ENCODE results near the gene EEFSEC. TPM values are rescaled to one million over a fixed set of nuclear protein-coding genes. Genes with fewer than 3 reads are reported as not detected.

Gene EEFSEC
- total RNA-seq, 2 experiments from 2014 or later = 17.7 to 25.3 TPM

- Histone ChIP-seq H4K20me1 (ENCODE audit: insufficient read depth, low read length) (no peaks in the 10 kb centered on the region), H3K9me2 (ENCODE audit: insufficient read depth, low read length) (no peaks in the 10 kb centered on the region), H3K4me2 (ENCODE audit: low read length) (no peak overlapping the region), H3K9me3 (ENCODE audit: low read length) (no peaks in the 10 kb centered on the region), H3K27ac (ENCODE audit: low read depth, low read length, poor library complexity, severe bottlenecking) (no peak overlapping the region), H3K4me1 (ENCODE audit: insufficient read depth, low read length, poor library complexity, severe bottlenecking) (peaks cover 14% of the 10 kb centered on the region), H3K36me3 (ENCODE audit: insufficient read depth, low read length) (peaks cover 4% of the 10 kb centered on the region; the same call in 1 of the 2 replicates), H3K4me3 (ENCODE audit: low read depth, low read length, poor library complexity, severe bottlenecking) (no peak overlapping the region), H2AFZ (ENCODE audit: low read length) (no peak overlapping the region), H3K79me2 (ENCODE audit: insufficient read depth, low read depth, low read length) (peaks cover 13% of the 10 kb centered on the region)
- intact Hi-C loops (cut with micrococcal nuclease; ENCODE audit: unreplicated experiment) = no loop called here
- ChIA-PET CTCF (ENCODE audit: unreplicated experiment) (no interaction called here), POLR2A (interaction anchor here (0.7 to 1.4 kb wide), 3 partner anchors 10 to 47 kb away, joined by 3 read pairs; no protein-coding TSS in a partner anchor)
- no TSS peak for BruUV-seq (replicated peaks)
- no peak for DNase-seq (ENCODE audit: low spot score)
- no peak for TF ChIP-seq EZH2phosphoT487 (IDR thresholded peaks at IDR 0.05; ENCODE audit: borderline replicate concordance, low read depth, low read length)
- TF ChIP-seq CTCF (conservative IDR thresholded peaks at IDR 0.05; ENCODE audit: low read length) = no peak
Measured at GRCh38 chr3:128127236-128127635, 26.0 kb upstream of the EEFSEC start.

GRCh38 chr3:128128251-128128650, 25.0 kb upstream of the EEFSEC start:
- intact Hi-C loops (cut with micrococcal nuclease; ENCODE audit: unreplicated experiment) = no loop called here
- Histone ChIP-seq H3K9me3 (ENCODE audit: low read length) (no peaks in the 10 kb centered on the region), H2AFZ (ENCODE audit: low read length) (no peak overlapping the region), H3K9me2 (ENCODE audit: insufficient read depth, low read length) (no peaks in the 10 kb centered on the region), H3K4me3 (ENCODE audit: low read depth, low read length, poor library complexity, severe bottlenecking) (no peak overlapping the region), H3K36me3 (ENCODE audit: insufficient read depth, low read length) (no peaks in the 10 kb centered on the region), H3K27ac (ENCODE audit: low read depth, low read length, poor library complexity, severe bottlenecking) (no peak overlapping the region), H3K4me2 (ENCODE audit: low read length) (no peak overlapping the region), H3K4me1 (ENCODE audit: insufficient read depth, low read length, poor library complexity, severe bottlenecking) (peaks cover 7% of the 10 kb centered on the region), H4K20me1 (ENCODE audit: insufficient read depth, low read length) (no peaks in the 10 kb centered on the region), H3K79me2 (ENCODE audit: insufficient read depth, low read depth, low read length) (peaks cover 3% of the 10 kb centered on the region)
- BruUV-seq (replicated peaks) = no TSS peak
- ChIA-PET CTCF (ENCODE audit: unreplicated experiment) (no interaction called here), POLR2A (interaction anchor here (1.4 kb wide), 1 partner anchor 48 kb away, joined by 3 read pairs; no protein-coding TSS in a partner anchor)
- DNase-seq (ENCODE audit: low spot score) = no peak
- TF ChIP-seq CTCF (conservative IDR thresholded peaks at IDR 0.05; ENCODE audit: low read length) = no peak
- TF ChIP-seq EZH2phosphoT487 (IDR thresholded peaks at IDR 0.05; ENCODE audit: borderline replicate concordance, low read depth, low read length) = no peak

GRCh38 chr3:128131897-128132646, 21.2 kb upstream of the EEFSEC start:
- Histone ChIP-seq H3K4me3 (ENCODE audit: low read depth, low read length, poor library complexity, severe bottlenecking) (no peak overlapping the region), H3K4me1 (ENCODE audit: insufficient read depth, low read length, poor library complexity, severe bottlenecking) (no peaks in the 10 kb centered on the region), H3K79me2 (ENCODE audit: insufficient read depth, low read depth, low read length) (no peaks in the 10 kb centered on the region), H2AFZ (ENCODE audit: low read length) (no peak overlapping the region), H3K27ac (ENCODE audit: low read depth, low read length, poor library complexity, severe bottlenecking) (no peak overlapping the region), H4K20me1 (ENCODE audit: insufficient read depth, low read length) (no peaks in the 10 kb centered on the region), H3K36me3 (ENCODE audit: insufficient read depth, low read length) (no peaks in the 10 kb centered on the region), H3K9me3 (ENCODE audit: low read length) (no peaks in the 10 kb centered on the region), H3K9me2 (ENCODE audit: insufficient read depth, low read length) (no peaks in the 10 kb centered on the region), H3K4me2 (ENCODE audit: low read length) (no peak overlapping the region)
- intact Hi-C loops (cut with micrococcal nuclease; ENCODE audit: unreplicated experiment) = loop anchor here (2.0 kb wide), 1 partner anchor 57 kb away; no protein-coding TSS in a partner anchor
- DNase-seq (ENCODE audit: low spot score) = no peak
- POLR2A ChIA-PET = no interaction called here
- BruUV-seq (replicated peaks) = no TSS peak
- TF ChIP-seq EZH2phosphoT487 (IDR thresholded peaks at IDR 0.05; ENCODE audit: borderline replicate concordance, low read depth, low read length) (no peak), CTCF (conservative IDR thresholded peaks at IDR 0.05; ENCODE audit: low read length) (no peak)
- CTCF ChIA-PET (ENCODE audit: unreplicated experiment) = no interaction called here

All from OCI-LY7 (cell line).